A549 treated with Hydrocortisone at 1 μM for 4 hours (cell line): ENCODE results near the gene COQ5. TPM values are rescaled to one million over a fixed set of nuclear protein-coding genes. Genes with fewer than 3 reads are reported as not detected.

Source experiments
- total RNA-seq: library from RNA; stranded (reverse); fragments of 200-300 nt; extraction: Qiagen RNA extraction; gene quantifications from 5 replicates; pipeline ENCODE4 v1.2.3, GENCODE V29; 2022

The COQ5 gene, protein sequence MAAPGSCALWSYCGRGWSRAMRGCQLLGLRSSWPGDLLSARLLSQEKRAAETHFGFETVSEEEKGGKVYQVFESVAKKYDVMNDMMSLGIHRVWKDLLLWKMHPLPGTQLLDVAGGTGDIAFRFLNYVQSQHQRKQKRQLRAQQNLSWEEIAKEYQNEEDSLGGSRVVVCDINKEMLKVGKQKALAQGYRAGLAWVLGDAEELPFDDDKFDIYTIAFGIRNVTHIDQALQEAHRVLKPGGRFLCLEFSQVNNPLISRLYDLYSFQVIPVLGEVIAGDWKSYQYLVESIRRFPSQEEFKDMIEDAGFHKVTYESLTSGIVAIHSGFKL
- total RNA-seq, result 26.5 to 32.0 TPM (median 28.9 TPM) in 5 replicates

DNA sequence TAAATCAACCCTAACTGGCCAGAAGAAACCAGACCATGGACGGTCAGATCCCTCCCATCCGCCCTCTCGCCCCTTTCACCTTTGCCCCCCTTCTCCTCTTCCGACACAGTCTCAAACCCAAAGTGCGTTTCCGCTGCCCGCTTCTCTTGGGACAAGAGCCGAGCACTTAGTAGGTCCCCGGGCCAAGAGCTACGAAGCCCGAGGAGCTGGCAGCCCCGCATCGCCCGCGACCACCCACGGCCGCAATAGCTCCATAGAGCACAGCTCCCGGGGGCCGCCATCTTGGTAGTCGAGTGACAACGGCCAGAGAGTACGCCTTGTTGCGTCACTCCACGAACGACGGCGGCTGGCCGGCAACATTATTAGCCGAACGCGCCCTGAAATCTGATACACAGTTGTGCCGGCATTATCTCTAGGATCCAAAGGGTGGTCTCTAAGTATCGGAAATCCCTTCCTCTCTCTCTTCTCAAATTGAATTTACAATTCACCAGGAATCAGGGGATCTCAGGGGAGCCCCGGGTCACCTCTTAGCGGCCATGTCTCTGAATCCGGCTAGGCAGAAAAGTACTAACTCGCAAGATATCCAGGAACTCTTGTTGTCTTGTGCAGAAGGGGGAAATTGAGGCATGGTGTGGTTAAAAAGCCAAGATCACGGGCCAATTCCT, at the start of gene COQ5:
Gene COQ5 (minus strand): TSS at position 298 of the 665 bp plus-strand sequence. CDS start 17 bp downstream, at position 281.

DNA sequence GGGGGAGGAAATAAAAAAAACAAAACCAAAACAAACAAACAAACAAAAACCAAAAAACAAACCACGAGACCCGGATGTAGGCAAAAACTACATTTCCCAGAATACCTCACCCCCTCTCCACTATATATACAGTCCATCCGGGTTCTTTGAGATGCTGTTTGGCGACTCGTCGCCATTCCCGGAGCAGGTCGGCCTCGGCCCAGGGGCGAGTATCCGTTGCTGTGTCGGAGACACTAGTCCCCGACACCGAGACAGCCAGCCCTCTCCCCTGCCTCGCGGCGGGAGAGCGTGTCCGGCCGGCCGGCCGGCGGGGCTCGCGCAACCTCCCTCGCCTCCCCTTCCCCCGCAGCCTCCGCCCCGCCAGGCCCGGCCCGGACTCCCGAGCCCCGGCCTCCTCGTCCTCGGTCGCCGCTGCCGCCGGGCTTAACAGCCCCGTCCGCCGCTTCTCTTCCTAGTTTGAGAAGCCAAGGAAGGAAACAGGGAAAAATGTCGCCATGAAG, 5.3 kb upstream of the COQ5 start, which contains the start of gene RNF10:
Gene RNF10 (plus strand): TSS at position 154 of the 500 bp plus-strand sequence. CDS start 456 bp downstream, outside the sequence.

DNA sequence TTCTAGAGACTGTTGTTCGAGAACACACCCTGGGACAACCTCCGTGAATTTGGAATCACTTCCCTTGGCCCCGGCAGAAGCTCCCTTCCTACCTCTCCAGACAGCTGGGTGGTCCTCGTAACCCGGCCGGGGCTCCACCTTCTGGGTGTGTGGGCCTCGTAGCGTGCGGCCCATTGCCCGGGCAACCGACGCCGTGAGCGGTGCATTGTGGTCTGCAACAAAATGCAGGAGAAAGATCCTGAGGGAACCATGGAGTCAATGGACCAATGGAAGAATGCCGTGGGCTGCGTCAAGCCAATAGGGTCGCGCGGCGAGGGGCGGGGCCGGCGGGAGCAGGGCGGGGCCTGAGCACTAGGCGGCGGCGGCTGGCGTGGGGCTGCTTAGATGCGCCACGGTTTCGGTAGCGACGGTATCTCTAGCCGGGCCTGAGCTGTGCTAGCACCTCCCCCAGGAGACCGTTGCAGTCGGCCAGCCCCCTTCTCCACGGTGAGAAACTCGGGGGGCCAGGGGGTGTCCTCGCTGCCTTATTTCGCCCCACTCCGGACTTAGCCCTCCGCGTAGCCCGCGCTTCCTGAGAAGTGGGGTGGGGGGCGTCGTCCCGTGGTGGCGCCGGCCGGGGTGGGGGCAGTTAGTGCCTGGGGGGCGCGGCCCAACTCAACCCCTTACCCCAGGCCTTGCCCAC, 33.1 kb downstream of the COQ5 start, which contains the start of gene DYNLL1:
Gene DYNLL1 (plus strand): TSS at position 383 of the 682 bp plus-strand sequence. CDS start 309 bp downstream, outside the sequence.

GRCh38 chr12:120469450-120470149, 59.4 kb downstream of the COQ5 start, which contains the start of gene SRSF9:
TSS of gene SRSF9 (minus strand) at chr12:120469748. CDS start at chr12:120469609, 139 bp downstream.

Other genes starting within 250 kb of the COQ5 start
- gene RNU4-2, start 237.3 kb downstream of the COQ5 start, total RNA-seq, result 13.0 to 143 TPM in 2 of 5 replicates, not detected in the others
- 13.1 to 86.0 TPM in 2 of 5 replicates, not detected in the others for gene RNU4-1, start 235.9 kb downstream of the COQ5 start, total RNA-seq
- gene SIRT4, start 226.8 kb downstream of the COQ5 start, total RNA-seq, result 0.67 to 1.1 TPM (median 0.90 TPM) in 5 replicates
- gene PLA2G1B, start 201.4 kb downstream of the COQ5 start, total RNA-seq, result not detected in 5 replicates
- gene MSI1, start 160.0 kb downstream of the COQ5 start, total RNA-seq, result 1.2 to 1.5 TPM (median 1.3 TPM) in 5 replicates
- gene COX6A1, start 91.0 kb downstream of the COQ5 start, total RNA-seq, result 610 to 874 TPM (median 842 TPM) in 5 replicates
- gene TRIAP1, start 82.8 kb downstream of the COQ5 start, total RNA-seq, result 74.0 to 86.7 TPM (median 77.2 TPM) in 5 replicates
- gene GATC, start 82.7 kb downstream of the COQ5 start, total RNA-seq, result 24.7 to 26.9 TPM (median 25.2 TPM) in 5 replicates
- 179 to 218 TPM (median 206 TPM) in 5 replicates for gene SRSF9, start 59.4 kb downstream of the COQ5 start, total RNA-seq
- gene DYNLL1, start 33.0 kb downstream of the COQ5 start, total RNA-seq, result 575 to 655 TPM (median 585 TPM) in 5 replicates
- 99.0 to 110 TPM (median 103 TPM) in 5 replicates for gene RNF10, start 5.2 kb upstream of the COQ5 start, total RNA-seq
- 45.3 to 60.1 TPM (median 50.3 TPM) in 5 replicates for gene POP5, start 52.2 kb upstream of the COQ5 start, total RNA-seq
- gene CABP1, start 111.5 kb upstream of the COQ5 start, total RNA-seq, result 0.10 to 0.32 TPM (median 0.29 TPM) in 5 replicates
- 80.4 to 115 TPM (median 84.9 TPM) in 5 replicates for gene MLEC, start 158.0 kb upstream of the COQ5 start, total RNA-seq
- 23.3 to 30.7 TPM (median 27.2 TPM) in 5 replicates for gene UNC119B, start 181.3 kb upstream of the COQ5 start, total RNA-seq
- 10.4 to 12.3 TPM (median 10.6 TPM) in 5 replicates for gene ACADS, start 196.7 kb upstream of the COQ5 start, total RNA-seq